Ascending aorta (tissue), 2 donors: ENCODE measurements around the gene GNB5. TPM values are rescaled to one million over a fixed set of nuclear protein-coding genes. Genes with fewer than 3 reads are reported as not detected.
"Not testable (repeated sequence)": the region's sequence is repeated elsewhere in the genome, so short reads cannot be mapped to it uniquely, and the experiment has no call there.

ENCODE experiments used
- DNase-seq, 2 donors: peaks; one replicate each; pipeline ENCODE4 v3.0.0-alpha.2; 2019; ENCODE audit warnings: low spot score in 2 of 2
- H3K27ac ChIP-seq, 2 donors: fragments of 200-600 bp; sonication (generic); one replicate each; pipeline ENCODE4 v1.5.1; 2016 to 2017; ENCODE audit warnings: mild to moderate bottlenecking in 1 of 2
- H3K27me3 ChIP-seq: fragments of 200-600 bp; sonication (generic); one replicate; pipeline ENCODE4 v1.5.1; 2017
- H3K36me3 ChIP-seq, 2 donors: fragments of 200-600 bp; sonication (generic); one replicate each; pipeline ENCODE4 v1.5.1; 2016
- H3K4me1 ChIP-seq, 2 donors: fragments of 200-600 bp; sonication (generic); one replicate each; pipeline ENCODE4 v1.5.1; 2016 to 2017; ENCODE audit warnings: mild to moderate bottlenecking in 1 of 2
- H3K4me3 ChIP-seq, 2 donors: fragments of 200-600 bp; sonication (generic); one replicate each; pipeline ENCODE4 v1.5.1; 2016 to 2017; ENCODE audit warnings: mild to moderate bottlenecking in 1 of 2
- H3K9me3 ChIP-seq, 2 donors: fragments of 200-600 bp; sonication (generic); one replicate each; pipeline ENCODE4 v1.5.1; 2016
- CTCF ChIP-seq, 3 experiments: fragments of 200-600 bp in 2 of 3; fragments of 450-650 bp in 1 of 3; sonication (generic) in 2 of 3; IDR thresholded peaks; one replicate each; pipeline ENCODE4 v1.5.1; 2016 to 2019; ENCODE audit warnings: antibody characterized with exemption in 3 of 3, mild to moderate bottlenecking in 1 of 3, moderate library complexity in 1 of 3
- intact Hi-C: fragments of 100-400 bp; cut with DNase I; formaldehyde crosslinking; loops from one replicate; pipeline ENCODE4 v1.15.1; 2023
- total RNA-seq: library from RNA; depleted of rRNA; stranded (reverse); fragments of >200 nt; gene quantifications from one replicate; pipeline ENCODE4 v1.1.0, GENCODE V29; 2016

The GNB5 gene
- total RNA-seq, 1 donor from 2014 or later: 8.8 TPM

GRCh38 chr15:52083603-52084002, 107.6 kb downstream of the GNB5 start:
- no peak for TF ChIP-seq CTCF (IDR thresholded peaks at IDR 0.05)
- no peak overlapping the region for H3K27ac ChIP-seq
- H3K27me3 ChIP-seq: no peaks in the 10 kb centered on the region
- H3K4me1 ChIP-seq: no peaks in the 10 kb centered on the region
- H3K9me3 ChIP-seq: peaks cover 0 to 11% of the 10 kb centered on the region in 2 donors
- no peak overlapping the region for H3K4me3 ChIP-seq
- intact Hi-C loops: no loop called here
- DNase-seq: no peak
- no peaks in the 10 kb centered on the region for H3K36me3 ChIP-seq

DNA sequence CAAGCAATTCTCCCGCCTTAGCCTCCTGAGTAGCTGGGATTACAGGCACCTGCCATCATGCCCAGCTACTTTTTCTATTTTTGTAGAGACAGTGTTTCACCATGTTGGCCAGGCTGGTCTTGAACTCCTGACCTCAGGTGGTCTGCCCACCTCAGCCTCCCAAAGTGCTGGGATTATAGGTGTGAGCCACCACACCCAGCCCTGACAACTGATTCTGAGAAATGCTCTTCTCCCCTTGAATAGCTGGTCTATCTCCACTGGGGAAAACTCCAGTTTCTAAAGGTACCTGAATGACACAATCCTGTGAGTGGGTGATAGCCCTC, 108.2 kb downstream of the GNB5 start:
- intact Hi-C loops, H3K27ac ChIP-seq, H3K4me1 ChIP-seq, H3K4me3 ChIP-seq, H3K27me3 ChIP-seq, DNase-seq, H3K36me3 ChIP-seq: not testable (repeated sequence)
- peaks cover 0 to 11% of the 10 kb centered on the region in 2 donors for H3K9me3 ChIP-seq

- Histone ChIP-seq H3K4me3 (no peak overlapping the region), H3K27ac (no peak overlapping the region), H3K4me1 (no peaks in the 10 kb centered on the region), H3K27me3 (no peaks in the 10 kb centered on the region), H3K36me3 (no peaks in the 10 kb centered on the region), H3K9me3 (peaks cover 0 to 11% of the 10 kb centered on the region in 2 donors)
- TF ChIP-seq CTCF (IDR thresholded peaks at IDR 0.05): no peak
- DNase-seq: no peak
- intact Hi-C loops: no loop called here
Measured at GRCh38 chr15:52082197-52083036, 108.8 kb downstream of the GNB5 start.

GRCh38 chr15:52080706-52081392, 110.3 kb downstream of the GNB5 start:
- intact Hi-C loops: no loop called here

GRCh38 chr15:52080031-52080430, 111.2 kb downstream of the GNB5 start:
- Histone ChIP-seq H3K9me3 (no peaks in the 10 kb centered on the region), H3K4me1 (no peaks in the 10 kb centered on the region), H3K4me3 (no peak overlapping the region), H3K36me3 (no peaks in the 10 kb centered on the region), H3K27me3 (no peaks in the 10 kb centered on the region), H3K27ac (no peak overlapping the region)
- no peak for DNase-seq
- intact Hi-C loops: no loop called here
- TF ChIP-seq CTCF (IDR thresholded peaks at IDR 0.05): no peak

More at GRCh38 chr15:52080706-52081392, 110.3 kb downstream of the GNB5 start:
- no peaks in the 10 kb centered on the region for H3K9me3 ChIP-seq
- H3K36me3 ChIP-seq: no peaks in the 10 kb centered on the region
- no peaks in the 10 kb centered on the region for H3K27me3 ChIP-seq
- no peak overlapping the region for H3K4me3 ChIP-seq
- no peak for TF ChIP-seq CTCF (IDR thresholded peaks at IDR 0.05)
- DNase-seq: no peak
- H3K27ac ChIP-seq: no peak overlapping the region
- no peaks in the 10 kb centered on the region for H3K4me1 ChIP-seq
